HL-60 (cell line): ENCODE measurements around the gene ODC1.
A peak's percentile ranks its signal among the peaks of the same experiment; 100 is the strongest.

ENCODE experiments used
- DNase-seq, 2 experiments: peaks; one replicate each; pipeline ENCODE4 v3.0.0-alpha.2; 2010 to 2020; ENCODE audit warnings: low read depth in 1 of 2, low spot score in 1 of 2
- H3K27ac ChIP-seq: fragments of 250-450 bp; sonication (Bioruptor Pico); replicated peaks from 2 replicates; pipeline ENCODE4 v1.5.1; 2020; ENCODE audit warnings: mild to moderate bottlenecking, moderate library complexity
- H3K27me3 ChIP-seq: fragments of 250-450 bp; sonication (Bioruptor Pico); 2 replicates; pipeline ENCODE4 v1.5.1; 2021; ENCODE audit warnings: mild to moderate bottlenecking, moderate library complexity; ENCODE audit not compliant: insufficient read depth, poor library complexity, severe bottlenecking
- H3K4me3 ChIP-seq: replicated peaks from 2 replicates; pipeline ENCODE4 v1.5.1; 2011; ENCODE audit warnings: mild to moderate bottlenecking, control low read depth, low read length; ENCODE audit not compliant: insufficient read depth
- CTCF ChIP-seq: IDR thresholded peaks from one replicate; pipeline ENCODE4 v1.5.1; 2011; ENCODE audit warnings: low read length, control low read depth, inconsistent platforms; ENCODE audit not compliant: insufficient read depth
- GABPA ChIP-seq: IDR thresholded peaks from 2 replicates; pipeline ENCODE4 v1.6.1; 2012; ENCODE audit warnings: low read depth
- POLR2AphosphoS5 ChIP-seq: IDR thresholded peaks from 2 replicates; pipeline ENCODE4 v1.6.1; 2012; ENCODE audit warnings: low read depth
- REST ChIP-seq: IDR thresholded peaks from 2 replicates; pipeline ENCODE4 v1.6.1; 2012; ENCODE audit warnings: low read depth; ENCODE audit not compliant: insufficient replicate concordance
- SPI1 ChIP-seq: IDR thresholded peaks from 2 replicates; pipeline ENCODE4 v1.6.1; 2012; ENCODE audit warnings: low read depth, mild to moderate bottlenecking, borderline replicate concordance

Gene ODC1

GRCh38 chr2:10400002-10400401 is 48.1 kb downstream of the ODC1 start:
- TF ChIP-seq CTCF (no peak), SPI1 (no peak), GABPA (no peak), REST (no peak), POLR2AphosphoS5 (no peak)
- DNase-seq = no peak
- Histone ChIP-seq H3K27me3 (no peaks in the 10 kb centered on the region), H3K27ac (0 out of 2 replicates have a peak overlapping the region, but pooled peaks have one; percentile 14), H3K4me3 (no peak overlapping the region)

- DNase-seq = no peak
- Histone ChIP-seq H3K27me3 (no peaks in the 10 kb centered on the region), H3K4me3 (no peak overlapping the region), H3K27ac (no peak overlapping the region)
- TF ChIP-seq SPI1 = no peak
- TF ChIP-seq GABPA = no peak
- no peak for TF ChIP-seq CTCF
- no peak for TF ChIP-seq REST
- TF ChIP-seq POLR2AphosphoS5 = no peak
Measured at GRCh38 chr2:10399358-10399757, 48.8 kb downstream of the ODC1 start.

- Histone ChIP-seq H3K27ac (peak overlapping the region; percentile 66), H3K4me3 (no peak overlapping the region), H3K27me3 (no peaks in the 10 kb centered on the region)
- DNase-seq = peak; percentile 84 to 86
- TF ChIP-seq REST (no peak), POLR2AphosphoS5 (peak; percentile 62), CTCF (no peak), SPI1 (peak; percentile 67; the same call in 1 of the 2 replicates), GABPA (no peak)
Measured at GRCh38 chr2:10398496-10398895, 49.6 kb downstream of the ODC1 start.
